ENCODE measurements around the gene PAXX. TPM values are rescaled to one million over a fixed set of nuclear protein-coding genes. Genes with fewer than 3 reads are reported as not detected.

PAXX gene
- total RNA-seq, 1 donor from 2014 or later = 50.7 TPM

- H3K4me3 Mint-ChIP-seq (ENCODE audit: unreplicated experiment) = no peak overlapping the region
- H3K4me1 Mint-ChIP-seq (ENCODE audit: low read depth, unreplicated experiment) = peaks cover 2% of the 10 kb centered on the region
- DNase-seq = peak; percentile 77
- peak; percentile 27 for TF ChIP-seq CTCF (IDR thresholded peaks at IDR 0.05; ENCODE audit: partially characterized antibody, unreplicated experiment)
- no peak overlapping the region for H3K27ac Mint-ChIP-seq (ENCODE audit: unreplicated experiment)
- peaks cover 5% of the 10 kb centered on the region for H3K27me3 Mint-ChIP-seq (ENCODE audit: unreplicated experiment)
- H3K9me3 Mint-ChIP-seq (ENCODE audit: unreplicated experiment) = peaks cover 2% of the 10 kb centered on the region
- no peaks in the 10 kb centered on the region for H3K36me3 Mint-ChIP-seq (ENCODE audit: unreplicated experiment)
Observed at GRCh38 chr9:136947955-136948510, 44.2 kb upstream of the PAXX start.

GRCh38 chr9:136949239-136949816, 42.9 kb upstream of the PAXX start:
- no peak for DNase-seq
- no peaks in the 10 kb centered on the region for H3K36me3 Mint-ChIP-seq (ENCODE audit: unreplicated experiment)
- TF ChIP-seq CTCF (IDR thresholded peaks at IDR 0.05; ENCODE audit: partially characterized antibody, unreplicated experiment) = no peak
- H3K9me3 Mint-ChIP-seq (ENCODE audit: unreplicated experiment) = peaks cover 2% of the 10 kb centered on the region
- peaks cover 2% of the 10 kb centered on the region for H3K4me1 Mint-ChIP-seq (ENCODE audit: low read depth, unreplicated experiment)
- peaks cover 5% of the 10 kb centered on the region for H3K27me3 Mint-ChIP-seq (ENCODE audit: unreplicated experiment)
- no peak overlapping the region for H3K27ac Mint-ChIP-seq (ENCODE audit: unreplicated experiment)
- peak overlapping the region; percentile 71 for H3K4me3 Mint-ChIP-seq (ENCODE audit: unreplicated experiment)

- Mint-ChIP-seq H3K27ac (ENCODE audit: unreplicated experiment) (peak overlapping the region; percentile 77), H3K4me1 (ENCODE audit: low read depth, unreplicated experiment) (peaks cover 2% of the 10 kb centered on the region)
Observed at GRCh38 chr9:136949817-136950655, 42.2 kb upstream of the PAXX start.

GRCh38 chr9:136950656-136951276, 41.5 kb upstream of the PAXX start:
- no peak overlapping the region for H3K27ac Mint-ChIP-seq (ENCODE audit: unreplicated experiment)
- H3K27me3 Mint-ChIP-seq (ENCODE audit: unreplicated experiment) = peaks cover 8% of the 10 kb centered on the region
- H3K36me3 Mint-ChIP-seq (ENCODE audit: unreplicated experiment) = no peaks in the 10 kb centered on the region
- H3K4me3 Mint-ChIP-seq (ENCODE audit: unreplicated experiment) = peak overlapping the region; percentile 79
- DNase-seq = no peak
- peaks cover 2% of the 10 kb centered on the region for H3K4me1 Mint-ChIP-seq (ENCODE audit: low read depth, unreplicated experiment)
- peaks cover 2% of the 10 kb centered on the region for H3K9me3 Mint-ChIP-seq (ENCODE audit: unreplicated experiment)
- no peak for TF ChIP-seq CTCF (IDR thresholded peaks at IDR 0.05; ENCODE audit: partially characterized antibody, unreplicated experiment)

More at GRCh38 chr9:136949817-136950655, 42.2 kb upstream of the PAXX start:
- H3K9me3 Mint-ChIP-seq (ENCODE audit: unreplicated experiment) = no peaks in the 10 kb centered on the region
- peak overlapping the region; percentile 79 for H3K4me3 Mint-ChIP-seq (ENCODE audit: unreplicated experiment)
- DNase-seq = peak; percentile 93
- no peaks in the 10 kb centered on the region for H3K36me3 Mint-ChIP-seq (ENCODE audit: unreplicated experiment)
- TF ChIP-seq CTCF (IDR thresholded peaks at IDR 0.05; ENCODE audit: partially characterized antibody, unreplicated experiment) = no peak
- peaks cover 6% of the 10 kb centered on the region for H3K27me3 Mint-ChIP-seq (ENCODE audit: unreplicated experiment)
